ENCODE results near the gene KLHDC7A.
"Not testable (repeated sequence)": the region's sequence is repeated elsewhere in the genome, so short reads cannot be mapped to it uniquely, and the experiment has no call there.

The KLHDC7A gene

GRCh38 chr1:18480315-18481189 lies at the start of gene KLHDC7A:
Gene KLHDC7A (plus strand): TSS chr1:18480930. CDS start chr1:18480982, 52 bp downstream.
- no peak for ATAC-seq

- ATAC-seq = no peak
Measured at GRCh38 chr1:18434041-18434440, 46.7 kb upstream of the KLHDC7A start.

DNA sequence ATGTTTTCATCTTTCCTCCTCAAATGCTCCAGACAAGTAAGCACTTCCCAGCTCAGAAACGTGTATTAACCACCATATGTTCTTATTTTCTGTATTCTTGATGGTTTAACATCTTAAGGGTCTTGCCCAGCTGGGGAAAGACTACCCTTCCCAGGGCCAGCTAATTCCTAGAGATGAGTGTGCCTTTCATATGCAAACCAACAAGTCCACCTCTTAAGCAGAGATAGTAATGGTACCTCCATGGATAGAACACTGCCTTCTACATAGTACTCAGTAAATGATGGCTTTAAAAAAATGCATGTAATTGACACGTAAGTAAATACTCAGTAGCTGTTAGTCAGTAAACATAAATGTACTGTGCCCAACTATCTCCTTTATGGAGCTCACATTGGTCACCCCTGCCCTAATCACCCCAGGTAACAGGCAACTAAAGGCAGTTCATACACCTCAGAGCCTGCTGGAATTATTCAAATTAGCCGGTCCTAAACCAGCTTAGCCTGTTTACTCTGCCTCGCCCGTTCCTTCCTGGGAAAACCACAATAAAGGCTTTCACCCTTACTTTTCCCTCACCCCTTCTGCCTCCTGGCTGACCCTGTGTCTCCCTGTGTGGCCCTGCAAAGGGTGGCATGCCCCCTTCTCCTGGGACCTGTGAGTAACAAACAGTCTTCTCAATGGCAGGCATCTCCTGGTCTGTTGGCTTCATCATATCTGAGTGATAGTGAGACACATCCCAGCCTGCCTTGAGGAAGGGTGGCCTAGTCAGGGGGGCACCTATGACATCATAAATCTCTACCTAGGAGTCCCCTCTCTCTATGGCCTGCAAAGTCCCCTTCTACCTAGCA lies 40.1 kb upstream of the KLHDC7A start:
- ATAC-seq = no peak

DNA sequence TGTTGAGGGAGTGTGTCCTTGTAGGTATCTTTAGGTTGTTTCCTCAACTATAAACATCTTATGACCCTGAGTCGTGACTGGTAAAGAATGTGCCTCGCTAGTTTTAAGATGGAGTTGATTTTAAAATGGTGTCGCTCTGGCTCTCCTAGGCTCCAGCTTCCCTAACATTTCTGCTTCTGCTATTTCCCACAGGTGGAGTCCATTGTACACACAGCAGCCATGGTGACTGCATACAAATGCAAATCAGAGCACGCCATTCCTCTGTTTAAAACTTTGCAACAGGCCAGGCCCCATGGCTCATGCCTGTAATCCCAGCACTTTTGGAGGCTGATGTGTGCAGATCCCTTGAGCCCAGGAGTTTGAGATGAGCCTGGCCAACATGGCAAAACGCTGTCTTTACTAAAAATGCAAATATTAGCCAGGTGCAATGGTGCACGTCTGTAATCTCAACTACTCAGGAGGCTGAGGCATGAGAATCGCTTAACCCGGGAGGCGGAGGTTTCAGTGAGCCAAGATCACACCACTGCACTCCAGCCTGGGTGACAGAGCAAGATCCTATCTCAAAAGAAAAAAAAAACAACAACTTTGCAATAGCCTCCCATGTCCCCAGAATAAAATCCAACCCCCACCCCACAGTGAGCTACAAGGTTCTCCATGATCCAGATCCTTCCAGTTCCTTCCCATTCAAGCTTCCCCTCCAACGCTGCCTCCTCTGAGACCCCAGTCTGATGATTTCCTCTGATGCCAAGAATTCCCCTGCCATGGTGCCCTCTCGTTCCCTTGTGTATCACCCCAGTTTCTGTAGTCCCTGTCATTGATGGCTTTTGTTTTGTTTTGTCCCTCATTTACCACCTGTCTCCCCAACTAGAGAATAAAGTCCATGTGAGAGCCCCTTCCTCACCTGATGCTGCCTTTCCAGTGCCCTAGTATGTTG lies 36.9 kb upstream of the KLHDC7A start:
- ATAC-seq = no peak

- no peak for ATAC-seq
Measured at GRCh38 chr1:18444563-18444962, 36.2 kb upstream of the KLHDC7A start.

DNA sequence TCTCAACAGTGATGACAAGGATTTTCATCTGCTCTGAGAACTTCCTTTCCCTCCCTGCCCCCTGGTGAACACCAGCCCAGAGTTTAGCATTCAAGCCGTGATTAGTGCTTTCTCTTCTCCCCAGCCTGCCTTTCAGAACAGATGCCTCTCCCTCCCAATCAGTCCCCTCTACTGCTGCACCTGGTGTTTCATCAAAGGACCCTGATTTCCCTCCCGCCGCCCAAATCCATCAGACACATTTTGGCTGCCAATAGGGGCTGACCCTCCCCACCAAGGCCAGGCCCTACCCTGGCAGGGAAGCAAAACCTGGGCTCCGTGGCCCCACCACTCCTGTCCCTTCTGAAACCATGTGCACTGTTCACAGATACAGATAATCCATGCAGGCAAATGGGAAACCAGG lies 34.0 kb upstream of the KLHDC7A start:
- no peak for ATAC-seq

DNA sequence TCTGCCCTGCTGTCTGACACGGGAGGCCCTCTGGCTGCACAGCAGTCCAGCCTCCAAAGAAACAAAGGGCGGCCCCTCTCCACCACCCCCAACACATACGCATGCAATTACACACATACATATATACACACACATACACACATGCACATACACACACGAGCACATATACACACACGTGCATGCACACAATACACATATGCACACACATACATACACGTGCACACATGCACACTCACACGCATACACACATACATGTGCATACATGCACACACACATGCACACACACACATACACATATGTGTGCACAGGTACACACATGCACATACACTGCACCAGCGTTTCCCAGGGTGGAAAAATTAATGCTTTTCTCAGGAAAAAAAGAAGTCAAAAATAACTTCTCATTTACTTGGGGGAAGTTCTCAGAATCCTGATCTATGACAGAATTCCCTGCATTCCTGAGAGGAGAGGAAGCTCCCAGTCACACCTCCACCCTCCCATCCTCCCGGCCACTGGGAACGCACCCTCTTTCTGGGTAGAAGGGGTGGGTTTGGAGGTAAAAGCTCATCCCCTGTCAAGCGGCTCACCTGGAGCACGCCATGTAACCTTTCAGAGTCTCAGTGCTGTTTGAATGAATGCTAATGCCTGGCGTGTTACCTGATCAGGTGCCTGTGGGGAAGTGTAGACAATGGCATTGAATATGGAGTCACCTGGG lies 33.1 kb upstream of the KLHDC7A start:
- ATAC-seq = no peak

DNA sequence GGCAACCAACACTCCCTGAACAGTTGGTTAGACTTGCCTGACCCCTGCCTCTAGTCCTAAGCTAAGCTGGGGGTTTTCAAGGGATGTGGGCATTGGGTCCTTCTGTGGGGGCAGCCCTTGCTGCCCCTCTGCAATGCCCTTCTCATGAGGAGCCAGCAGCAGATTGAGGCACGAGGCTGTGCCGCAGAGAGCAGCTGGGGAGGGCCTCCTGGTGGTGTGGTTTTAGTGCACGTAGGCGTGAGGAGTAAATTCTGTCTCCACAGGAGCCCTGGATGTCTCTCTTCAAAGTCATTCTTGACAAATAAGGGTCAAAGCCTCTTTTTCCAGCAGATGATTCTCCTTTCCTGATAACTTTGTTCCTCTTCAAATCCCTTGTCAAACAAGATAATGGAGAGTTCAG lies 31.8 kb upstream of the KLHDC7A start:
- ATAC-seq = no peak

- ATAC-seq = no peak
Measured at GRCh38 chr1:18452550-18452949, 28.2 kb upstream of the KLHDC7A start.

DNA sequence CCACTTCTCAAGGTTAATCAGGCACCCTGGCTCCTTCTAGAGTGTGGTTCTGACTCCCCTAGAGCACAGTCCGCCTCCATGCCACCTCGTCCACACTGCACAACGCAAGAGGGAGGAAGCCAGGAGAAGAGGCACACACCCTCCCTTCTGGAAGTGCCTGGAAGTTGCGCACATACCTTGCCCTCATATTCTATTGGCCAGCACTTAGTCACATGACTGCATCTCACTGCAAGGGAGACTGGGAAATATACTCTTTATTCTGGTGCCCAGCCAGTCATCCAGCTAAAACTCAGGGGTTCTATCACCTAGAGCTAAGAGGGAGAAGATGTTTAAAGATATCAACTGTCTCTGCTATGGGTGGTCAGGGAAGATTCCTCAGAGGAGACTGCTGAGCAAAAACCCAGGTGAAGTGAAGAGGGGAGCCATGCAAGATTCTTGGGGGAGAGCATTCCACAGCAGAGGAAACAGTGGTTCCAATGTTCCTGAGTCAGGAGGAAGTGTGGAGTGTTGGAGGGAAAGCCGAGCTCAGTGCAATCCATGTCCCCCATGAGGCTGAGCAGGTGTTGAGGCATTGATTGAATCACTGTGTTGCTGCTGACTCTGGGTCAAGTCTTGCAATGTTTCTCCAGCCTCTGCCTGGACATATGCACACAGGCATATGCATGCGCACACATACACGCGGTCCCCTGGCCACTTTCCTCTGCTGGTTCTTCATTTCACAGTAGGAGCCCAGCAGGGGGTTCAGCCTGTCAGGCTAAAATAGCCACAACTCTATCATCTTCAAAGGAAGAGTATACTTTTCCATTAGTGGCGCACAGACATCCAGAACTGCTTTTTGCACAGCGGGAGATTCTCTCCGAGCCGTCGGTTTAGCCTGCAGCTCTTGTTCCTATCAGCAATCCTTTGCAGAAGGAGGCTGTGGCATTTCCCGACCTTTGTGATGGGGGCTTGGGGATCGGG lies 22.3 kb upstream of the KLHDC7A start:
- ATAC-seq = no peak

DNA sequence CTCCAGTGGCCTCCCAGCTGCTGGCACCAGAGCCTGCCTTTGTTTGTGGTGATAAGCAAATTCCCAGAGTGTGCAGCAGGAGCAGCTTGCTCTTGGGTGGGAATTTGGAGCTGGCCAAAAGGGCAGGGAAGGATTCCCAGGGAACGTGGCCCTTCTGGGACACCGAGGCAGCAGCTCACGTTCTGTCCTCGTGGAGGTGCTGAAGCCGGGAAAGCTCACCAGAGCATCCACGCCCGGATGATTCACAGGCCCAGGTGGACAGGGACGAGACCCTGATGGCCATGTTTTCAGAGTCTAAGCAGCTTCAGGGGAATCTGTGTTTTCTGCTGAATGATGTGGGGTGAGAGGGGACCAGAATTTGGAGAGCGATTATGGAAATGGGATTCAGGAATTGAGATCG lies 19.1 kb upstream of the KLHDC7A start:
- no peak for ATAC-seq

DNA sequence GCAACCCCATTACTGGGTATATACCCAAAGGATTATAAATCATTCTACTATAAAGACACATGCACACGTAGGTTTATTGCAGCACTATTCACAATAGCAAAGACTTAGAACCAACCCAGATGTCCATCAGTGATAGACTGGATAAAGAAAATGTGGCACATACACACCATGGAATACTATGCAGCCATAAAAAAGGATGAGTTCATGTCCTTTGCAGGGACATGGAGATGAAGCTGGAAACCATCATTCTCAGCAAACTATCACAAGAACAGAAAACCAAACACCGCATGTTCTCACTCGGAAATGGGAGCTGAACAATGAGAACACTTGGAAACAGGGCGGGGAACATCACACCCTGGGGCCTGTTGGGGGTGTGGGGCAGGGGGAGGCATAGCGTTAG lies 18.2 kb upstream of the KLHDC7A start:
- not testable (repeated sequence) for ATAC-seq

DNA sequence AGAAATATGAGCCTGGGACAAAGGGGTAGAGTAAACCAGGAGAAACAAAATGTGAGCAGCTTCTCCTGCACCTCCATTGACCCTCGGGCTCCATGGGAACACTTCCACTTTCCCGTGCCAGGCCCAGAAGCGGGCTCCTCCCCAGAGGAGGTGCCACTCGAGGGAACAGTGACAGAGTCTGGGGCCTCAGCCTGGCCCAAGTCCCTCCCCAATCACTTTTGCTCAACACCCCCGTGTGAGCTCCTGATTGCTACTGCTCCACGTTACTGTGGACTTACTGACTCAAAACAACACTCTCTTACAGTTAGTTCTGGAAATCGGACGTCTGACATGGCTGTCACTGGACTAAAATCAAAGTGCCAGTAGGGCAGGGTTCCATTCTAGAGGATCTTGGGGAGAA lies 17.7 kb upstream of the KLHDC7A start:
- no peak for ATAC-seq

DNA sequence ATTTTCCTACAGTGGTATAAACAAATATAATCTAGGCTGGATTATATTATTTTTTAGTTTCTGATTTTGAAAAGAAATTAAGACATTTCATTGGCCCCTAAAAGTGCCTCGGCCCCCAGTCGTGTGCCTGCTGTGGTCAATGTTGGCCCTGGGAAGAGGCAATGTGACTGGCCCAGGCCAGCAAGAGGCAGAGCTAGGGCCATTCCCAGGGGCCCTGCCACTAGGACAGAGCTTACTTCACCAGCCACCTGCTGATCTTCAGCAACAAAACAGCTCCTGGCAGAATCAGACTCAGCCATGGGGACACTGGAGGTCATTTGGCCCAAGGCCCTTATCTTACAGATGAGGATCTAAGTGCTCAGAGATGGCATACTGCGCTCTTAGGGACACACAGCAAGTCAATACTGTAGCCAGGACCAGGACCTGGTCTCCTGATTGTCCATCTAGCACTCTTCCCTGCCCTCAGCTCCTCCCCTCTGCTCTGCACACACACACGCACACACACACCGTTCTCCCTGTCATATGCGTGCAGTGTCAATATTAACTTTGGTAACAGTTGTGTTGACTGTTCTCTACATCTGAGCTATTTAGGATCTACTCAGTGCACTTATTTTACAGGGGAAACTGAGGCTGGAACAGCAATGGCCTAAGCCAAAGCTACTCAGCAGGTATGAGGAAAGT lies 16.6 kb upstream of the KLHDC7A start:
- ATAC-seq = no peak

- ATAC-seq = no peak
Measured at GRCh38 chr1:18464665-18465050, 16.1 kb upstream of the KLHDC7A start.

DNA sequence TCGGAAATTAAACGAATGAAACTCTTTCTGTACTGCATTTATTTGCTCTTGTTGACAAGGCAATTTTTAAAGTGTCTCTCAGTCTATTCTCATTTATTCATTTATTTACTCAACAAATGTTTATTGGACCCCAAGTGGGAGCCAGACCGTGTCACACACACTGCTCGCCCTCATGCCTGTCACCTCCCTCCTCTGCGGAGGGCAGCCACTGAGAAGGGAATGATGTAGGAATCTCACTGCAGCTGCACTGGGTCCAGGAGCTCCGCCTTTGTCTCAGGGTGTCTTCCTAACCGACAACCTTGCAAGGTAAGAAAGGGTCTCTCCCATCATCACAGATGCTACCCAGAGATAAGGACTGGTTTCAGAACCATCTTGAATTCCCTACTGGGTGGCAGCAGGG lies 14.1 kb upstream of the KLHDC7A start:
- ATAC-seq = no peak

DNA sequence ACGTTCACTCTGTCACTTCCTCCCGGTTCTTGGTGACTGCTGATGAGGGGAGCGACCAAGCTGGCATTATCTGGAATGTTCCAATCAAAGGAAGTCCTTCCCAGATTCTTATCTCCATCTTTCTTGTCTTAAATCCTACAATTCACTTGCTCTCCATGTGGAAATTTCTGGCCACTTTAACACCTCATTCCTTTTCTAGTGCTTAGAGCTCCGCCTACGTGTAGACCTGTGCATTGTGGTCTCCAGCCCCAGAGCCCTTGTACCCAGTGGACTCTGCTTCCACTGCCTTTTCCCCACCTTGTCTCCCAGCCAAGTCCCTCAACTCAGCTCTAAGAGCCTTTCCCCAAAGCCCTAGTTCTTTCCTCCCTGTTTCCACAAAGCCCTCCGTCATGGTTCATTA lies 12.2 kb upstream of the KLHDC7A start:
- ATAC-seq = no peak

DNA sequence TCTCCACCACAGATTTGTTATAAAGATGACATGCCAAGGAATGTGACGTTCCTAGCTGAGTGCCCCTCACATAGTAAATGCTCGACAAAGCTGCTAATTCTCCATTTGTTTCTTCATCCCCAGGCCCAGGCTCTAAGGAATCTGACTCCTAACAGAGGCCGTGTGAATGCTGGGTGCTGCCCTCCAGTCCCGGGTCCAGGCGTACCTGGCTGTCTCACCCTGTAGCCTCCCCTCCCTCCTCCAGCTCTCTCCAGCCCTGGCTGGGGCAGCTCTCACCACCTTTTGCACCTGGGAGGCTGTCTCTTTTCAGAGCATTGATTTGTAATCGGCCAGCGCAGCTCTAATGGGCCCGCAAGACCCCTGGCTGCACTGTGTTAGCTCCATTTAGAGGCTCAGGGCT lies 11.2 kb upstream of the KLHDC7A start:
- ATAC-seq = no peak

- no peak for ATAC-seq
Measured at GRCh38 chr1:18470671-18471355, 9.9 kb upstream of the KLHDC7A start.
